SK-N-SH treated with all-trans-retinoic acid at 6 μM for 48 hours (cell line): ENCODE results near the gene LARGE1.

Experiments
- BACH2 ChIP-seq: fragments of 250-450 bp; sonication (Bioruptor Pico); IDR thresholded peaks from 2 replicates; pipeline ENCODE4 v1.9.0; 2021; ENCODE audit warnings: mild to moderate bottlenecking, borderline replicate concordance
- PPARA ChIP-seq: fragments of 250-450 bp; sonication (Bioruptor Pico); IDR thresholded peaks from 2 replicates; pipeline ENCODE4 v1.5.0; 2020; ENCODE audit warnings: mild to moderate bottlenecking, borderline replicate concordance
- RARB ChIP-seq: fragments of 250-450 bp; sonication (Bioruptor Pico); IDR thresholded peaks from 2 replicates; pipeline ENCODE4 v1.8.0; 2021; ENCODE audit warnings: mild to moderate bottlenecking, moderate library complexity
- TOX ChIP-seq: fragments of 250-450 bp; sonication (Bioruptor Pico); IDR thresholded peaks from 2 replicates; pipeline ENCODE4 v1.8.0; 2021; ENCODE audit warnings: mild to moderate bottlenecking, moderate library complexity, borderline replicate concordance
- ZNF70 ChIP-seq: fragments of 450-650 bp; formaldehyde crosslinking; IDR thresholded peaks from 2 replicates; pipeline ENCODE4 v1.5.0; 2020; ENCODE audit warnings: mild to moderate bottlenecking, moderate library complexity
- ZNF8 ChIP-seq: fragments of 450-650 bp; formaldehyde crosslinking; IDR thresholded peaks from 2 replicates; pipeline ENCODE4 v1.5.0; 2020; ENCODE audit warnings: mild to moderate bottlenecking, moderate library complexity

DNA sequence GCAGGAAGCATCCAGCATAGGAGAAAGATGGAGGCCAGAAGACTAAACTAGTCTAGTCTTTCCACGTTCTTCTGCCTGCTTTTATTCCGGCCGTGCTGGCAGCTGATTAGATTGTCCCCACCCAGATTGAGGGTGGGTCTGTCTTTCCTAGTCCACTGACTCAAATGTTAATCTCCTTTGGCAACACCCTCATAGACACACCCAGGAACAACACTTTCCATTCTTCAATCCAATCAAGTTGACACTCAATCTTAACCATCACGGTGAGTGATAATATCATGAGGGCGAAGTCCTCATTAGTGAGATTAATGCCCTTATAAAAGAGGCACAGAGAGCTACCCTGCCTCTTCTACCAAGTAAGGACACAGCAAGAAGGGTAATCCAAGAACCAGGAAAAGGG is 424.2 kb downstream of the LARGE1 start:
- no peak for TF ChIP-seq PPARA (CRISPR knock-in tag)
- no peak for TF ChIP-seq TOX (CRISPR knock-in tag)
- no peak for TF ChIP-seq ZNF8 (CRISPR knock-in tag)
- no peak for TF ChIP-seq BACH2
- no peak for TF ChIP-seq ZNF70
- no peak for TF ChIP-seq RARB (CRISPR knock-in tag)
